Measurements from ENCODE around the gene GPR39.
"Not testable (repeated sequence)": the region's sequence is repeated elsewhere in the genome, so short reads cannot be mapped to it uniquely, and the experiment has no call there.

Gene GPR39

DNA sequence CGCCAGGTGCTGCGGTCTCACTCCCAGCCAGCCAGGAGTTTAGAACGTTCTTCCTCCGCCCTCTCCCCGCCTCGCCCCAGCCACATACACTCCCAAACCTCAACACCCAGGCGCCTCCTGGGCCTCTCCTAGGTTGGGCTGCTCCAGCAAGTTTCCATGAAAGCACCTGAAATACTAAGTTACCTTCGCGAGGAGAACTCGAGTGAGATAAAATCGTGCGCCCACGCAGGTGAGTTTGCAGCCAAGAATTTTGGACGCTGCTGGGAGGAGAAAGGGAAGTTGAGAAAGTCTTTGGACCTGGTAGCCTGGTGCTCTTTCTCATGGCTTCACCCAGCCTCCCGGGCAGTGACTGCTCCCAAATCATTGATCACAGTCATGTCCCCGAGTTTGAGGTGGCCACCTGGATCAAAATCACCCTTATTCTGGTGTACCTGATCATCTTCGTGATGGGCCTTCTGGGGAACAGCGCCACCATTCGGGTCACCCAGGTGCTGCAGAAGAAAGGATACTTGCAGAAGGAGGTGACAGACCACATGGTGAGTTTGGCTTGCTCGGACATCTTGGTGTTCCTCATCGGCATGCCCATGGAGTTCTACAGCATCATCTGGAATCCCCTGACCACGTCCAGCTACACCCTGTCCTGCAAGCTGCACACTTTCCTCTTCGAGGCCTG lies at the start of gene GPR39:
GPR39 (plus strand) TSS at position 83 of the 673 bp plus-strand sequence.
- no peak for DNase-seq

DNA sequence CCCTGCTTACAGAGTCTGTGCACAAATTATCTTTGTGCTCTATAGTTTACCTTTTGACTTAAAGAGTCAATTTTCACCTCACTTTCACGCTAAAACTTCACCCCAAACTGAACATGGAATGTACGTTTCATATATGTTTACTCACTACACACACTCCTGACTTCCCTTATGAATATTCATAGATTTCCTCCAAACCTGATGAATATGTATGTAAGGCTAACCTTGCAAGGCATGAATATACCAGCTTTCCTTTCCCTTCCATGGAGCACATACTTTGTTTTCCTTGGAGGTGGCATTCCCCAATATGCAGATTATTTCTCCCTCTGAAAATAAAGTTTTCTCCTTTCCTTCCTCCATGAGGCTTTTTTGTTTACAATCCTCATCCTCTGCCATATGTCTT lies 48.4 kb upstream of the GPR39 start:
- DNase-seq = no peak

DNA sequence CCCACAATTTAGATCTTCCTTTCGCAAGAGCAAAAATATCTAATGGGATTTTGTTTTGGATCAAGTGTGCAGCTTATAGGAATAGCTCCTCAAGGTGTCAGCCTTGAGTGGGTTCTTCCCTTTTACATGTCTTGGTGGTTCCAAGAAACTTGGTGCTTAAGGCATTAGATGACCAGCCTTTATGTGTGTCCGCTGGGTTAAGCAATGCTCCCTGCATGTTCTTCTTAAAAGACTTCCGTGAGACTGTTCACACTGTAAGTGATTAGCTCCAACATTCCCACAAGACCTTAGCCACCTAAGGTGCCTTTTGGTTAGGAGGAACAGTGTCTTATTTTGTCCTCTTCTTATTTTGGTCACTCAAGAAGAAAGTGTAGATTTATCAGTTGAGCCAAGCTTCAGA lies 44.3 kb upstream of the GPR39 start:
- no peak for DNase-seq

DNA sequence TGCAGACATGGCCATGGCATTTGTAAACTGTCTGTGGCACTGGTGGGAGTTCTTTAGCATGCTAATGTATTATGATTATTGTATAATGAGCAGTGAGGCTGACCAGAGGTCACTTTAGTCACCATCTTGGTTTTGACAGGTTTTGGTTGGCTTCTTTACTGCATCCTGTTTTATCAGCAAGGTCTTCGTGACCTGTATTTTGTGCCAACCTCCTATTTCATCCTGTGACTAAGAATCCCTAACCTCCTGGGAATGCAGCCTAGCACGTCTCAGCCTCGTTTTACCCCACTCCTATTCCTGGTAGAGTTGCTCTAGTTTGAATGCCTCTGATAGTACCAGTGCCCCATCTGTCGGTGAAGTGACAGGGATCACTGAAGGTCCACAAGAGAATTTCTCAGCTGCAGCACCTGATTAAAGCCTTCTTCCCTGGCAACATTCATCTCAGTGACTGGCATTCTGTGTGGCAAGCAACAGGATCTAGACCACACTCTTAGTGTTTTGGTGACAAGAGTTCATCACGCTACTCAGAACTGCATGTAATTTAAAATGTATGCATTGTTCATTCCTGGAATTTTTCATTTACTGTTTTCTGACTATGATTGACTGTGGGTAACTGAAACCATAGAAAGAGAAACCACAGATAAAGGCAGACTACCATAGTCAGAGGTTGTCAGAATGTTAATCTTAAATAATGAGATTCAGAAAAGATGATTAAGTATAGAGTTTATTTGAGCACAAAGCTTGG lies 43.0 kb upstream of the GPR39 start:
- DNase-seq = no peak

DNA sequence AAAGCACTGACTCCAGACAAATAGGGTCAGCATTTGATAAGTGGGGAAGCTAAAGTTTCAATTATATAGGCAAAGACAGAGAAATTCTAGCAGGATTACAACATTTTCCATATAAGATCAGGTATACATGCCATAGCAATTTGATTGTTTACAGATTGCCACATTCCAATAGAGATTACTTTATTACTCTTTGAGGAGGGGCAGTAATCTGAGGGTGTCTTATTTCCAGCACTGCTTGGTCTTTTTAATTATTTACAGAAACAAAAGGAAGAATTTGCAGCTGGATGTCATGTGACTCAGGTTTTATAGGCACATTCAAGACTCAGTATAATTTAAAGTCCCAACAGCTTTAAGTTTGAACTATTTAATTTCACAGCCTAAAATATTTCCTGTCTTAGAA lies 42.5 kb upstream of the GPR39 start:
- DNase-seq = no peak

DNA sequence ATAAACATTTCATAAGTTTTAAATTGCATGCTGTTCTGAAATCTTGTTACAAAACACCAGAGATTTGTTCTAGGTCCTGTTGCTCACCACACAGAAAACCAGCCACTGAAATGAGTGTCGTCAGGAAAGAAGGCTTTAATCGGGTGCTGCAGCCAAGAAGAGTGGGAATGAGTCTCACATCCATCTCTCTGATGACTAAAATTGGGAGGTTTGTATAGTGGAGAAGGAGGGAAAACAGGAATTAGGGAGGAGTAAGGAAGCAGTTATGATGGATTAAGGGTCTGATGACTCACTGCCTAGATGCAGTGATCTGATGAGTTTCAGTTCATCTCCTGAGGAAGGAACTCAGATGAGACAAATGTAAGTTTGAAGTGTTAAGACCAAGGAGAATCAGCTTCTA lies 42.1 kb upstream of the GPR39 start:
- no peak for DNase-seq

DNA sequence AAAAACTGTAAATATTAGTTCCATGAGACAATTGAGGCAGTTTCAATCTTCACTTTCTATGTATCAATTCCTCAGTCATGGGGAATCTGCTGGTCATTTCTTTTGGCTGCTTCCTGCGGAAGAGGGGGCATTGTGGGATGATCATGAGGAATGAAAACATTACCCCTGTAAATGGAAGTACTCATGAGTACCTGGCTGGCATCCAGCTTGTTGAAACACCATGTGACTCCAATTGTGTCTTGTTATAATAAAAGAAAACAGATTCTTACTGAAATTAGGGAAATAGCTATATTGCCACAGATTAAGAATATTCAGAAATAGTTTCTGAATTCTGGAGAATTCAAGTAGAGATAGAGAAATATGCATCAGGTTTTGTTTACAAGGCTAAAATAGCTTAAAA lies 41.6 kb upstream of the GPR39 start:
- DNase-seq = no peak

DNA sequence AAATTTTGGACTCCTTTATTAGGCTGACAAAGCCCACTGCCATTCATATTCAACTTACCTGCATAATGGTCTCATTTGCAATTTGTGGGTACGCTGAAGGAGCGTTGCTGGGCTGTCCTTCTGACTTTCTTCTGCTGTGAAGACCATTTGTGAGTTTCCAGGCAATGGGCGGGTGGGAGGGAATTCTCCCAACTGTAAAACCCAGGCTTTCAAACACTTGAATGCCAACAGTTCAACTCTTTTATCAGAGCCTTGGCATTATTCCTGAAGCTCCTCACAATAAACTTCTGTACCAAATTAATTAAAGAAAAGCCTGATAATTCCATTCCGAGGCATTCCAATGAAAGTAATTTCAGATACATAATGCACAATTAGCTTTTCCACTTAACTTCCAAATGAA lies 35.2 kb upstream of the GPR39 start:
- DNase-seq = no peak

DNA sequence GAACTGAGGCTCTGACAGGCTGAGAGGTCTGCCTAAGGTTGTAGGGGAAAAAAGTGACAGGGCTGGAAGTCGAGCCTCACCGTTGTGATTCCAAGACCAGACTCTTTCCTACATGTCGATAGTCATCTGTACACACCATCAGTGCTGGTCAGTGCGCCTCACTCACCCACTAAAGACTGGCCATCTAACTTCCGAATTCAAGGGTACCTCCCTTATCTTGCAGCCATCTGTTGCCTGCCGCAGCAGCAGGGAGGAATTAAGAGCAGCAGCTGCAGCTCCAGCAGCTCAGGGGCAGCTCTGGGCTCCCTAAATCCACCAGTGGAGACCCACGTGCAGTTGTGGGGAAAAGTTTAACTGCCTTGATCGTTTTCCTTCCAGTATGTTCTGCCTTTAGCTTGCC lies 32.6 kb upstream of the GPR39 start:
- DNase-seq = no peak

DNA sequence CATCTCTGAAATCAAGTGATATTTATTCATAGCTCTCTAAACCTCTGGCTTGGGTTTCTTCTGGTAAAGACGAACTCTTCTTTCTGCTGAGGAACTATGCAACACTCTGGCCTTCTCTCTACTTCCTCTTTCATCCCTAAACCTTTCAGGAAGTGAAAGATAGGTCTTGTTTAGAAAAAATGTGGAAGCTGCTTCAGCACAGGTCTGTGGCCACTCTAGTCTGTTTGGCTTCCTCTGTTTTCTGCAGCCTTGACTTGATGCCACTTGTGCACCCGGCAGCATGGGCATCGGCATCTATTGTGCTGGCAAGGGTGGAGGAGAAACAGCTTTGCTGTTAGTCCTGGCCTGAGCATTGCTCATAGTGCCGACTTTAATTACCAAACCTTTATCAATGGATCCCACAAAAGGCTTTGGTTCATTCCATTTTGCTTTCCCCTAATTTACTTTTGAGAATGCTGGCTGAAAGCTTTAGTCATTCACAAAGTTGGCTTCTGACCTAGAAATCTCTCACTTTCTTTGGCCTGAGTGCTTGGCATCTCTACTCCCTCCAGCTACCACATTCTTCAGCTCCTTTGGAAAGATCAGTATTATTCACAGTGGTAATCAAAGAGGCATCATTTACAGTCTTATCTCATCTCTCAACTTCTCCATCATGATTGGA lies 32.0 kb upstream of the GPR39 start:
- no peak for DNase-seq

DNA sequence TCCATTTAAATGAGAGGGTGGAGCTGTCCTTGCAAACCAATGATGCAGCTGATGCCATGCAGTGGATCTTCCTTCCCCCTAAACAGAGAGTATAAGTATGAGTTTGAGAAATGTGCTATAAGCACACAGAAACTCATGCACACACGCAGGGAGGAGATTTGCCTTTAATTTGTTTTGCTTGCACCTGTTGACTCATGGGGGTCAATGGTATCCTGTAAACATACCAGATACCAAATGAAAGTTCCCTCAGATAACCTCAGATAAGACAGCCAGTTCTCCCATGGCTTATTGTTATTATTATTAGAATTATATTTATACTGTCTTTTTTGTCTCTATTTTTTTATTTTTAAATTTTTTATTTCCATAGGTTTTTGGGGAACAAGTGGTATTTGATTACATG lies 29.5 kb upstream of the GPR39 start:
- no peak for DNase-seq

DNA sequence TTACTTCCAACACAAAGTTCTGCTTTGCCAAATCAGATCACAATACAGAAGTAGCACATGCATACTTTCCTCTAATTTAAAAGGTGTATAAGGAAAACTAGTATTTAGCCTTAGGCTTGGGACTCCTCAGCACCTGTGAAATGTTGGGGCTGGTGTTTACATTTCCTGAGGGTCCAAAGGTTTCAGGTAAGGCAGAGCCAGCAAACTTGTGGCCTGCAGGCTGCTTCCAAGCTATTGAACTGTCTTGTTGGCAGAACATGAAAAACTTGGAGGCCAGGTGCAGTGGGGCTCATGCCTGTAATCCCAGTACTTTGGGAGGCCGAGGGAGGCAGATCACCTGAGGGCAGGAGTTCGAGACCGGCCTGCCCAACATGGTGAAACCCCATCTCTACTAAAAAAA lies 26.5 kb upstream of the GPR39 start:
- no peak for DNase-seq

DNA sequence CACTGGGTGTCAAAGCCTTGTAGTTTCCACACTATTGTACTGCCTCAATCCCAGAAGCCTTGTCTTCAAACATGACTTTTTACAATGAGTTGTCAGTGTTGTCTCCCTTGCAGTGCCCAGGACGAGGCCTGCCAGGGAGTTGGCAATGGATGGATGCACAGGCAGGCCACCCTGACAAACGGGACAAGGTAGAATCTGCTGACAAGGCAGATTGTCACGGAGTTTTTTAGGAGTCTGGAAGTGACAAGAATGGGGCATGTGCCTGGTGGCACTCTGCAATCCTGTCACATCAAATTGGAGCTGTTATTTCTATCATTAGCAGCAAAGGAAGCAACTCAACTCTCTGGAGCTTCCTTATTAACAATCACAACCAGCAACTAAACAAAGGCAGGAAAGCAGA lies 25.2 kb upstream of the GPR39 start:
- no peak for DNase-seq

DNA sequence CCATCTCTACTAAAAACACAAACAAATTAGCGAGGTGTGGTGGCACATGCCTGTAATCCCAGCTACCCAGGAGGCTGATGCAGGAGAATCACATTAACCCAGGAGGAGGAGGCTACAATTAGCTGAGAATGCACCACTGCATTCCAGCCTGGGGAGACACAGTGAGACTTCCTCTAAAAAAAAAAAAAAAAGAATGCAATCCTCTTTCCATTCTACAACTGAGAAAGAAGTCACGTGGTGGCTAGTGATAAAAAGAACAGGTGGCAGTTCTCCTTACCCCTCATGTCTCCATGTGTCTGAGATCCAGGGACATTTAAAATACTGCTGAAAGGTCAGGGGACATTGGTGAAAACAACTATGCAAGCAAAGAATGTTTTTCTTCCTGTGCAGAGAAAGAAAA lies 24.4 kb upstream of the GPR39 start:
- DNase-seq = no peak

DNA sequence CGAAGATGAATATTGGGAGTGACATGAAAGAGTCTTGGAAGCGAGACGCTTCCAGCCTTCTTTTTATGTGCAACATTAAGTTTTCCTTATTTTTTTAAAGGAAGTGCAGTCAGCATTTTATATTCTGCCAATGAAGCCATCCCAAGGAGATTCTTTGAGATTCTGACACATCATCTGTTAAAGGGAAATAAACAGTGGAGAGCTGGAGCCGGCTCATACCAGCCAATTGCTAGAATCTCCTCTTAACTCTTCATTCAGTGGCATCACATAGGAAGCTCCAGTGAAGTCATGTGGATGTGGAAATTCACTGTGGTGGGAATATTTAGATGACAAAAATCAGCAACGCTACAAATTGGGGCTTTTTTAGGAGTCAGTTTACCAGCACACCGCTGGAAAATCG lies 23.7 kb upstream of the GPR39 start:
- no peak for DNase-seq

DNA sequence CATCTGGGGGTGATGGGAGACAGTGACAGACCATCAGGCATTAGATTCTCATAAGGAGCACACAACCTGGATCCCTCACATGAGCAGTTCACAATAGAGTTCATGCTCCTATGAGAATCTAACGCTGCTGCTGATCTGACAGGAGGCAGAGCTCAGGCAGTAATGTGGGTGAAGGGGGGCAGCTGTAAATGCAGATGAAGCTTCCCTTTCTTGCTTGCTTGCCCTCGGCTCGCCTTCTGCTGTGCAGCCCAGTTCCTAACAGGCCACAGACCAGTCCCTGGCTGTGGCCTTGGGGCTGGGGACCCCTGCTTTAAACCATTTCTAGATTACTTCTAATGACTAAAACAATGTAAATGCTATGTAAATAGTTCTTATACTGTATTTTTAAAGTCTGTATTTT lies 19.6 kb upstream of the GPR39 start:
- not testable (repeated sequence) for DNase-seq

DNA sequence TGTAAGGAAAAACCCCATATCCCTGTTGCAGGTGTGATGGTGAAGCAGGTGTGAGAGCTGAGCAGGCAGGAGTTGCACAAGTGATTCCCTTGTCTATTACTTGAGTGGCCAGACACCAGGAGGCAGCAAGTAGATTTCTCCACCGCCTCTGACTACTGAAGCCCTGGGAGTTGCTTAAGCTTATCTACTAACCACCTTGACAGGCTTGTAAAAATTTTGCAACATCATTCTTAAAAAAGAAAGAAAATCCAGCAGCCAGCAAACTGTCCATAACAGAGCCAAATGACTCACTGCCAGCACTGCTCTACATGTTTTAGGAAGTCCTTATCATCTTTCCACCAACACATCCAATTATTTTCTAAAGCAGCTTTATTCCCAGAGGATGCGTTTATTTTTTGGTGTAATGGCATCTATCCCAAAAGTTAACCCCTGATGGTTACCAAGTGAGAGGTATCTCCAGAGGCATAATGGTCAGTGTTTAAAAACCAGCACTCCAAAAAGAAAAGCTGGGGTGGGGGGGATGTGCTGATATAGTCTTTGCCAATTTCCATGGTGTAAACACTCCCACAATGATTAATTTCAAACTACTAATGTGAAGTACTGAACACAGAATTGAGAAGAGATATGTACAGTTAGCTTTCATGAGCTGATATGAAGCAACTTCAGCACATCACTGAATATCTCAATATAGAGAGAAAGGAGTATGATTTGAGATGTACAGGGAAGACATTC lies 16.3 kb upstream of the GPR39 start:
- no peak for DNase-seq

DNA sequence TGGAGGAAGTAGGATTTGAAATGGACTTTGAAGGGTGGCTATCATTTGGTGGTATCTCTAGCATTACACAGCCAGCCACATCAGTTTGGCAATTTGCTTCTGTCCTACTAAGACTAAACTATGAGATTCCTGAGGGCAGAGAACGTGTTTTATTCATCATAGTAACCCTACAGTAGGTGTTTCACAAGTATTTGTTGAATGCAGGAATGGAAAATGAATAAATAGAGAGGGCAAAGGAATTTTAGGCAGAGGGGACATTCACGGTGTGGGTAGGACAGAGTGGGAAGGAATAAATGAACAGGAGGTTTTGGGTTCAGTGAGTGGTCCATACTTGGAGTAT lies 15.7 kb upstream of the GPR39 start:
- no peak for DNase-seq

DNA sequence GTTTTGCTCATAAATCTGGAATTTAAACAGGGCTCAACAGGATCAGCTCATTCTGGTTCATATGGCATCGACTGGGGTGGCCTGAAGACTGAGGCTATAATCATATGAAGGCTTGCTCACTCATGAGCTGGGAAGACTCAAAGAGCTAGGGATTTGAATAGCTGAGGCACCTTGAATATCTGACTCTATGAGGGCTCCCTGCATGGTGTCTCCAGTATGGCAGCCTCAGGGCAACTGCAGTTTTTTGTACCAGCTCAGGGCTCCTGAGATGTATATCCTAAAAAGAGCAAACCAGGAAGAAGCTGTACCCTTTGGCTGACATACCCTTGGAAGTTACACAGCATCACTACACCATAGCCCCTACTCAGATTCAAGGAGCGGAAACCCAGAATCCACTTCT lies 15.3 kb upstream of the GPR39 start:
- no peak for DNase-seq

DNA sequence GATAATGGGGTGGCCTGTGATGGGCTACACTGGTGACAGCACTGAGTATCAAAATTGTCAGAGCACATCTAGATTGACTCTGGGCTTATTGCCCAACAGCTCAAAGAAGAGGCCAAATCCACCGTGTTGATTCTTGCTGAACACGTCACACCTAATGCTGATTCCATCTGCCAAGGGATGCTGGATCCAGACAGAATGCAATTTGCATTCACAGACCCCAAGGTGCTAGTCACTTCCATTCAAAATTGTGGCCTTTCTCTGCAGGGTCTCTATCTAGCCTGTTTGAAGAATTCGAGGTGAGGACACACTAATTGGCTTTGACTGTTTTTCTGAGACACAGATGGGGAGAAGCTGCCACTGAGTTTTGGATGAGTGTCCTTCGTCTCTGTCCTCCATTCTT lies 13.5 kb upstream of the GPR39 start:
- no peak for DNase-seq

DNA sequence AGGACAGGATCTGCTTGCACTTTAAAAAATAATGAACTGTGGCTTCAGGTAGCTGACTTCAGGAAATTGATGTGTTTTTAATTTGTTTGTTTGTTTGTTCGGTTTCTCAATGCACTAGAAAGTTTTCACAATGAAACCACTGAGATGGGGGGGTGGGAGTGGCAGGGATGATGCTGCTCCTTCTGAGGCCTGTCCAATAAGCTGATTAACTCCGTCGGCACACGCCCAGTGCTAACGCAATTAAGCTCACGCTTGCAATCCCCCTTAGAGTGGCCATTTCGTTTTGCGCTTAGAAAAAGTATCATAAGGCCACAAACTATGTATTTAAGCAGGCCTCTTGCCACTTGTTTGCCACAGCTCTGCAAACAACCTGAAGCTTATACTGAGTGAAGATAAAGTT lies 12.5 kb upstream of the GPR39 start:
- DNase-seq = no peak

DNA sequence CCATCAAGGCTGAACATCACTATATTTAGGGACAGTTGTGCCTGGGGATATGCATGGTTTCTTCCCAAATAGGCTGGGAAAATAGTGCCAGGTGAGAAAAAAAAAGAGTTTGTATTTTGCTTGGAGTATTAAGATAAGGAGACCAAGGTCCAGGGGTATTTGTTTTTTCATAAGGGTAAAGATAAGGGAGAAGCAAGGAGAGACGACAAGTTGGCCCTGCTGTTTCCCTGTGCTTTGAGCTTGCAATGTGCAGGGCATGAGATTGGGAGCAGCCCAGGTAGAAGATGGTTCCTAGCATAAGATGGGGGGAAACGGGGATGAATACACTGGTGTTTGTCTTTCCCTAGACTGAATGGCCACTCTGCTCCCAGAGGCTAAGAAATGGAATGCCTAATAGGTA lies 8.8 kb upstream of the GPR39 start:
- no peak for DNase-seq

DNA sequence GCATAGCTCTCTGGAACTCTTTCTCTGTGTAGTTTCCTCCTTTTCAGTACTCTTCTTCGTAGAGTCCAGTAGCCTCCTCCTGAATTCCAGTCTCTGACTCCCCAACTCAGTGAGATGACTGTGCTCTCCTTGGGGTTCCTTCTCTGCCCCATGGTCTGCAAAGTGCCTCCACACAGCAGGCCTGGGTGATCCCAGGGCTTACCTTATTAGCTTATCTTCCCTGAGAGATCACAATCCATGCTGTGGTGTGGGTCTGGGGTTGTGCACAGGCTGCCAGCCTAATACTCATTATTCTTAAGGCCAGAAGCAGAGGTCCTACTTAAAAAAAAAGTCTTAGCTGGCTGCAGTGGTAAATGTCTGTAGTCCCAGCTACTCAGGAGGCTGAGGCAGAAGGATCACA lies 4.6 kb upstream of the GPR39 start:
- no peak for DNase-seq

DNA sequence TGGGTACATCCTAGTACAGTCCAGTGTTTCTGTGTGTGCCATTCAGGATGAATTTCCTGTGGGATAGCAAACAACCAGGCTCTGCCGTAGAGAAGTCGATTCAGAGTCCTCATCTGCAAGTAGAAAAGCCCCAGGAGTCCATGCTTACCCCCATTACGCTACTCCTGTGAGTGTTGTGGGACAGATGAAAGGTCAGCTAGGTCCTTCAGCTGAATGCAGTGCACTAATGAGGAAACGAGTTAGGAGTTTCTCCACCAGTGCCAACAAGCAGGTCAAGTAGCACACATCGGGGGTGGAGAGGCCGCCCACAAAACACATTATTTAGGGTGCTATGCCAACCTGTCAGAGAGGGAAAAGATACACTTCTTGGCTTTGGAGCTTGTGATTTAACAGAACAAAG lies 2.5 kb upstream of the GPR39 start:
- DNase-seq = no peak
